Endothelial cell of umbilical vein (primary cell): ENCODE data around the gene PPP1R2C. TPM values are rescaled to one million over a fixed set of nuclear protein-coding genes. Genes with fewer than 3 reads are reported as not detected.

Experiments used
- BruUV-seq: library from RNA; stranded (reverse); fragments of 400-500 nt; replicated peaks from 2 replicates; lab custom pipeline; 2021; lab: Mats Ljungman, UMichigan
- CTCF ChIA-PET: fragments of 300-600, 350-600 bp; sonication (Branson Sonifier 250); formaldehyde crosslinking; loops from one replicate; lab custom pipeline; 2021; ENCODE audit warnings: antibody characterized with exemption, inconsistent platforms; lab: Charles Lee
- POLR2A ChIA-PET: fragments of 300-600, 350-600 bp; sonication (Branson Sonifier 250); formaldehyde crosslinking; loops from one replicate; lab custom pipeline; 2021; ENCODE audit warnings: antibody characterized with exemption, inconsistent platforms; lab: Charles Lee
- DNase-seq: peaks from one replicate; pipeline ENCODE4 v3.0.0-alpha.2; 2011; ENCODE audit warnings: low read depth, low spot score
- FAIRE-seq: peaks from 2 replicates; lab custom pipeline; 2011; peaks lifted over from hg19 to GRCh38; lab: Jason Lieb, UNC
- H2AFZ ChIP-seq: 2 replicates; pipeline ENCODE4 v1.6.0; 2012; ENCODE audit warnings: low read depth, low read length, control low read depth, inconsistent platforms
- H3K27ac ChIP-seq: 2 replicates; pipeline ENCODE4 v1.5.1; 2011; ENCODE audit warnings: low read depth, mild to moderate bottlenecking, control low read depth, low read length, moderate library complexity; ENCODE audit not compliant: insufficient read depth
- H3K27me3 ChIP-seq, 2 experiments: 2 replicates each; pipeline versions ENCODE4 v1.6.0 to v1.6.1; 2011; ENCODE audit warnings: low read length in 2 of 2, mixed read lengths in 1 of 2; ENCODE audit not compliant: control insufficient read depth in 2 of 2, insufficient read depth in 2 of 2
- H3K36me3 ChIP-seq, 2 experiments: 2 replicates in 1 of 2; 3 replicates in 1 of 2; pipeline ENCODE4 v1.5.1; 2011; ENCODE audit warnings: low read length in 2 of 2, mild to moderate bottlenecking in 1 of 2, moderate library complexity in 1 of 2; ENCODE audit not compliant: control insufficient read depth in 2 of 2, insufficient read depth in 2 of 2; ENCODE audit errors: extremely low read depth in 1 of 2
- H3K4me1 ChIP-seq: 3 replicates; pipeline ENCODE4 v1.5.1; 2011; ENCODE audit warnings: mild to moderate bottlenecking, low read length; ENCODE audit not compliant: control insufficient read depth, insufficient read depth; ENCODE audit errors: extremely low read depth
- H3K4me2 ChIP-seq: 2 replicates; pipeline ENCODE4 v1.6.1; 2011; ENCODE audit warnings: low read length, control low read depth, mixed read lengths; ENCODE audit not compliant: insufficient read depth
- H3K4me3 ChIP-seq, 3 experiments: fragments of 200-600 bp in 1 of 3; sonication (generic), shearing (Covaris generic) in 1 of 3; replicated peaks in 1 of 3; 2 replicates each; pipeline ENCODE4 v1.5.1; 2011 to 2016; ENCODE audit warnings: control low read depth in 3 of 3, low read length in 3 of 3, mild to moderate bottlenecking in 2 of 3, inconsistent platforms in 1 of 3, low read depth in 1 of 3, moderate library complexity in 1 of 3; ENCODE audit not compliant: insufficient read depth in 1 of 3
- H3K79me2 ChIP-seq: 2 replicates; pipeline ENCODE4 v1.6.0; 2012; ENCODE audit warnings: low read length, inconsistent platforms; ENCODE audit not compliant: control insufficient read depth, insufficient read depth
- H3K9ac ChIP-seq: replicated peaks from 2 replicates; pipeline ENCODE3; 2011; ENCODE audit warnings: low read length, control low read depth; ENCODE audit not compliant: insufficient read depth; ENCODE audit errors: extremely low read depth
- H3K9me1 ChIP-seq: replicated peaks from 3 replicates; pipeline ENCODE4 v1.6.0; 2011; ENCODE audit warnings: mild to moderate bottlenecking, low read length; ENCODE audit not compliant: control insufficient read depth, insufficient read depth; ENCODE audit errors: extremely low read depth
- H3K9me3 ChIP-seq: replicated peaks from 2 replicates; pipeline ENCODE4 v1.5.1; 2012; ENCODE audit warnings: low read length, inconsistent platforms; ENCODE audit not compliant: control insufficient read depth, insufficient read depth
- H4K20me1 ChIP-seq: replicated peaks from 2 replicates; pipeline ENCODE3; 2011; ENCODE audit warnings: mild to moderate bottlenecking, low read length; ENCODE audit not compliant: control insufficient read depth, insufficient read depth; ENCODE audit errors: extremely low read depth
- EZH2 ChIP-seq: IDR thresholded peaks from 2 replicates; pipeline ENCODE4 v1.6.1; 2012; ENCODE audit warnings: borderline replicate concordance, low read depth, mild to moderate bottlenecking, moderate library complexity, low read length, inconsistent platforms; ENCODE audit not compliant: severe bottlenecking
- FOS ChIP-seq: IDR thresholded peaks from 2 replicates; pipeline ENCODE4 v1.6.1; 2011; ENCODE audit warnings: mild to moderate bottlenecking, low read length, moderate library complexity, borderline replicate concordance; ENCODE audit not compliant: insufficient read depth
- GATA2 ChIP-seq: IDR thresholded peaks from 2 replicates; pipeline ENCODE4 v1.7.0; 2011; ENCODE audit warnings: low read depth, mild to moderate bottlenecking, moderate library complexity, mixed read lengths, low read length; ENCODE audit not compliant: insufficient read length, insufficient read depth
- JUN ChIP-seq: IDR thresholded peaks from 2 replicates; pipeline ENCODE4 v1.6.1; 2011; ENCODE audit warnings: borderline replicate concordance, low read depth; ENCODE audit not compliant: insufficient read length, insufficient read depth
- MAX ChIP-seq: IDR thresholded peaks from 2 replicates; pipeline ENCODE4 v1.6.1; 2011; ENCODE audit not compliant: insufficient read depth, insufficient read length
- MYC ChIP-seq: IDR thresholded peaks from one replicate; pipeline ENCODE4 v1.6.1; 2011; ENCODE audit warnings: mild to moderate bottlenecking, low read depth, low read length
- POLR2A ChIP-seq: IDR thresholded peaks from 2 replicates; pipeline ENCODE4 v1.6.1; 2012; ENCODE audit warnings: low read depth, mild to moderate bottlenecking, control low read depth, low read length
- POLR2AphosphoS5 ChIP-seq: IDR thresholded peaks from 2 replicates; pipeline ENCODE4 v1.6.1; 2012; ENCODE audit warnings: low read depth, mild to moderate bottlenecking, control low read depth, low read length, moderate library complexity; ENCODE audit not compliant: insufficient read depth
- dilution Hi-C: fragments of 300-500 bp; cut with MboI; formaldehyde crosslinking; loops from one replicate; pipeline ENCODE4 v1.15.0; 2019; ENCODE audit warnings: low sequenced_read_pairs; ENCODE audit not compliant: extremely low pct_ligation_motif_present
- intact Hi-C: fragments of 100-400 bp; cut with micrococcal nuclease; formaldehyde crosslinking; loops from one replicate; pipeline ENCODE4 v1.10.0; 2022
- polyA plus RNA-seq, 4 experiments: library from polyadenylated mRNA; depleted of rRNA in 3 of 4; stranded (reverse) in 3 of 4; unstranded in 1 of 4; fragments of >200 nt; gene quantifications; 2 replicates each; pipeline versions ENCODE4 v1.2.1 to v1.2.3, GENCODE V29; 2011 to 2012; ENCODE audit warnings: missing spikeins in 1 of 4
- total RNA-seq: library from RNA; stranded (reverse); gene quantifications from 2 replicates; pipeline ENCODE4 v1.2.3, GENCODE V29; 2021
- TF ChIP-seq, protein P1 (sequence below), 2 donors: IDR thresholded peaks; 1 replicate in 1 of 2; 2 replicates in 1 of 2; pipeline ENCODE4 v1.5.1; 2011; ENCODE audit warnings: low read length in 2 of 2, mild to moderate bottlenecking in 2 of 2, moderate library complexity in 2 of 2, control low read depth in 1 of 2, inconsistent platforms in 1 of 2, low read depth in 1 of 2; ENCODE audit not compliant: insufficient read depth in 1 of 2; ENCODE audit errors: extremely low read depth in 1 of 2

Gene PPP1R2C
- total and polyA plus RNA-seq, 2 donors (not counting 3 experiments of a cell fraction or from before 2014, with no cell fraction given): not detected

GRCh38 chrX:42735250-42735649 lies 42.7 kb downstream of the PPP1R2C start:
- no peak overlapping the region for H3K9ac ChIP-seq
- TF ChIP-seq EZH2 (no peak), GATA2 (no peak)
- no peaks in the 10 kb centered on the region for H3K27me3 ChIP-seq
- intact Hi-C loops: no loop called here
- H3K9me1 ChIP-seq: no peaks in the 10 kb centered on the region
- no peak overlapping the region for H3K4me3 ChIP-seq
- H3K36me3 ChIP-seq: no peaks in the 10 kb centered on the region
- peaks cover 6% of the 10 kb centered on the region for H3K4me1 ChIP-seq
- CTCF ChIA-PET: interaction anchor here (1.6 kb wide), 1 partner anchor 20 kb away, joined by 4 read pairs; no protein-coding TSS in a partner anchor
- H3K27ac ChIP-seq: no peak overlapping the region
- no peaks in the 10 kb centered on the region for H3K9me3 ChIP-seq
- no peaks in the 10 kb centered on the region for H3K79me2 ChIP-seq
- DNase-seq: no peak
- POLR2A ChIA-PET: no interaction called here
- H2AFZ ChIP-seq: no peak overlapping the region
- dilution Hi-C loops: no loop called here
- BruUV-seq: no TSS peak
- H3K4me2 ChIP-seq: no peak overlapping the region
- no peak for FAIRE-seq
- no peaks in the 10 kb centered on the region for H4K20me1 ChIP-seq

DNA sequence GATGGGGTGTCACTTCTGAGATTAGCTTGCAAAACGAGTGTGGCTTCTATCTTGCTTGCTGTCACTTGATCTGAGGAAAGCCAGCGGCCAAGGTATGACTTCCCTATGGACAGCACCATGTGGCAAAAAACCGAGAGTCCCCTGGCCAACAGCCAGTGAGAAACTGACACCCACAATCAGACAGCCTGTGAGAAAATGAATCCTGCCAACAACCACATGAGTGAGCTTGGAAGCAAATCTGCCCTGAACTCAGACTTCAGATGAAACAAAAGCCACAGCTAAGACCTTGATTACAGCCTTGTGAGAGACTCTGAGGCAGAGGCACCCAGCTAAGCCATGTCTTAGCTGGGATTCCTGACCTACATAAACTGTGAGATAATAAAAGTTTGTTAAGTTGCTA lies 45.5 kb downstream of the PPP1R2C start:
- Histone ChIP-seq H3K27ac (no peak overlapping the region), H3K4me3 (no peak overlapping the region), H3K27me3 (no peaks in the 10 kb centered on the region), H3K4me2 (no peak overlapping the region), H4K20me1 (no peaks in the 10 kb centered on the region), H3K9ac (no peak overlapping the region), H3K36me3 (no peaks in the 10 kb centered on the region), H2AFZ (no peak overlapping the region), H3K9me1 (no peaks in the 10 kb centered on the region), H3K4me1 (no peaks in the 10 kb centered on the region), H3K9me3 (no peaks in the 10 kb centered on the region), H3K79me2 (no peaks in the 10 kb centered on the region)
- TF ChIP-seq POLR2A (no peak), MYC (no peak), FOS (no peak), POLR2AphosphoS5 (no peak), GATA2 (no peak), JUN (no peak), EZH2 (no peak), MAX (no peak)
- TF ChIP-seq, protein P1, sequence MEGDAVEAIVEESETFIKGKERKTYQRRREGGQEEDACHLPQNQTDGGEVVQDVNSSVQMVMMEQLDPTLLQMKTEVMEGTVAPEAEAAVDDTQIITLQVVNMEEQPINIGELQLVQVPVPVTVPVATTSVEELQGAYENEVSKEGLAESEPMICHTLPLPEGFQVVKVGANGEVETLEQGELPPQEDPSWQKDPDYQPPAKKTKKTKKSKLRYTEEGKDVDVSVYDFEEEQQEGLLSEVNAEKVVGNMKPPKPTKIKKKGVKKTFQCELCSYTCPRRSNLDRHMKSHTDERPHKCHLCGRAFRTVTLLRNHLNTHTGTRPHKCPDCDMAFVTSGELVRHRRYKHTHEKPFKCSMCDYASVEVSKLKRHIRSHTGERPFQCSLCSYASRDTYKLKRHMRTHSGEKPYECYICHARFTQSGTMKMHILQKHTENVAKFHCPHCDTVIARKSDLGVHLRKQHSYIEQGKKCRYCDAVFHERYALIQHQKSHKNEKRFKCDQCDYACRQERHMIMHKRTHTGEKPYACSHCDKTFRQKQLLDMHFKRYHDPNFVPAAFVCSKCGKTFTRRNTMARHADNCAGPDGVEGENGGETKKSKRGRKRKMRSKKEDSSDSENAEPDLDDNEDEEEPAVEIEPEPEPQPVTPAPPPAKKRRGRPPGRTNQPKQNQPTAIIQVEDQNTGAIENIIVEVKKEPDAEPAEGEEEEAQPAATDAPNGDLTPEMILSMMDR (IDR thresholded peaks at IDR 0.05; ENCODE audit: extremely low read depth in 1 of 2, insufficient read depth in 1 of 2, low read depth in 1 of 2, low read length in 2 of 2): no peak
- POLR2A ChIA-PET: no interaction called here
- intact Hi-C loops (no loop called here), dilution Hi-C loops (no loop called here)
- DNase-seq (no peak), FAIRE-seq (no peak)
- CTCF ChIA-PET: no interaction called here
- no TSS peak for BruUV-seq
